Activated gamma-delta T cell treated with Interleukin-2 at 50 U/mL for 16 hours (primary cell): Measurements from ENCODE around the gene TOGARAM2.

Source experiments
- DNase-seq: peaks from one replicate; pipeline ENCODE4 v3.0.0-alpha.2; 2020

Gene TOGARAM2

DNA sequence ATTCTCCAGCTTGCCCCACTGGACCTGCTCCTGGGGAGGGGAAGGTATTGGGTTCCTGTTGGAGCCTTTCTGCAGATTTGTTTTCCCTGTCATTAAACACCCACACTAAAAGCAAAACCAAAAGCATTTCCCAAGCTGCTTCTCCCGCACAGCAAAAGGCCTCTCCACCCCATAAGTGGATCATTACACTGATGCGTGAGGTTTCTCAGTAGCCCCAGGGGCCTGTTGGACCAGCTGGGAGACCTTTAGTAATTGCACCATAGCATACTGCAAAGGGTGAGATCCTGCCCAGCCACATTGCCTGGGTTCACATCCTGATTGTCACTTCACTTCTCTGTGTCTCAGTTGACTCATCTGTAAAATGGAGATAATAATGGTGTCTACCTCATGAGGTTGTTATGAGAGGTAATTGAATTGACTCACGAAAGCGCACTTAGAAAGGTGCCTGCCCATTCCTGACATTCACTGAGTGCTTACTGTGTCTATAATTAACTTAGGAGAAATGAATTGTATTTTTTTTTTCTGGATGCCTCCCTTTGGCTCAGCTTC is 43.9 kb downstream of the TOGARAM2 start:
- no peak for DNase-seq

DNA sequence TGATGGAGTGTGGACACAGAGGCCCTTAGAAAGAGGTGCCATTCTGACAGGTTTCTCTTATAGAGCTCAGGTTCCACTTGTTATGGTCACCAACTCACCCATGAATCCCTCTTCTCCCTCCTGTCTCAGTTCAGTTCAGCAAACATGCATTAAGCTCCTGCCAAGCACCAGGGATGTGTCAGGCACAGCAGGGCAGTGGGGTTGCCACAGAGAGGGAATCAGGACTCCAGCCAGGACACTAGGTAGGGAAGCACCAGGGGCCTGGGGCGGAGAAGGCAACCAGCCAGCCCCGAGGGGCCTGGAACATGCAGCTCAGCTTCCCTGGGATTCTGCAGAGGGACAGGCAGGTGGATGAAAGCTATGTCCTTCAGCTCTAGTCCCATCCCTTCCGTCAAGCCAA is 44.6 kb downstream of the TOGARAM2 start:
- no peak for DNase-seq

GRCh38 chr2:29031046-29031445 is 49.9 kb downstream of the TOGARAM2 start:
- DNase-seq: no peak

GRCh38 chr2:29032189-29032588 is 51.1 kb downstream of the TOGARAM2 start:
- no peak for DNase-seq

DNA sequence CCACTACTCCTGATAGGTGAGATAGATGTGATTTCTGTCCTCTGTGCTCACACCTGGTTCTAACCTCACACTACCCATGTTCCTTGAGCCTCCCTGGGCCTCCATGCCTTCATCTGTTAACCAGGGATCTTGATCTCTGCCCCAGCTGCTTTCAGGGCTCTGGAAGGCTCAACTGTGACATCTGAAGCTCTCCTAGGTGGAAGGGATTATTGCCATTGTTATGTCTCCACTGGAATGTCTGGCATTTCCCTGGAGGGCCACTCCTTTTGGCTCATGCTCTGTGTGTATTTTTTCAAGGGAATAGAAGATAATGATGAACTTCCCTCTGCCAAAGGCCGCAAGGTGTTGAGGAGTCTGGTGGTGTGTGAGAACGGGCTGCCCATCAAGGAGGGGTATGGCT is 52.1 kb downstream of the TOGARAM2 start:
- no peak for DNase-seq

GRCh38 chr2:29033656-29034055 is 52.6 kb downstream of the TOGARAM2 start:
- no peak for DNase-seq

GRCh38 chr2:29035016-29035745 is 54.1 kb downstream of the TOGARAM2 start:
- DNase-seq: no peak

DNA sequence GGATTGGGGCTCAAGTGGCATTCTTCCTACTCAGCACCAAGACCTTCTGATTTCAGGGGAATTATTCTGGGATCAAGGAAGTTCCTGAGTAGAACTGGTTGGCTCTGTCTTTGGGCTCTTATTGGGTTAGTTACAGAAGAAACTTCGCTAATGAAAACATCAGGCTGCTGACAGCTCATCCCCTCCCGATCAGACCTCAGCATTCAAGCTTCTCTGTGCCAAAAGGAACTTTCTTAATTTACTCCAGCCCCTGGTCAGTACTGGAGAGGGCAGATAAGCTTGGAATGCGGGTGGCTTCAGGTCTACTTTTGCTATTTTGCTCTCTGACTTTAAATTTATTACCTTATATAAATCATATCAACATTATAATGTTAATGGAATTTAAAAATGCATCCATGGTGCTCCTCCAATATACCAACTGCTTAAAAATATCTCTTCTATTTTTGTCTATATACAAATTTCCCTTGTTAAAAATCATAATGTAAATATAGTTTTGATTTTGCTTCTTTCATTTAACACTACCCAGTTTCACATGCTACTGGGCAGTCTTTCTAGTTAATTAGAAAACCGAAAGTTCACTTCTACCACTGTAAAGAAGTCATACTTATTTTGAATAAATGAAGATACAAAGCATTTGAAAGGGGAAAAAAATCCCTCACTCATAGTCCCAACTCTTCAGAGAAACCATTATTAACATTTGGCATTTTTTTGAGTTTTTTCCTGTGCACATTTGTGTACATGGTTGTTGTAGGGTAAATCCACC is 58.8 kb downstream of the TOGARAM2 start:
- no peak for DNase-seq

- DNase-seq: no peak
Measured at GRCh38 chr2:29040552-29040951, 59.5 kb downstream of the TOGARAM2 start.

DNA sequence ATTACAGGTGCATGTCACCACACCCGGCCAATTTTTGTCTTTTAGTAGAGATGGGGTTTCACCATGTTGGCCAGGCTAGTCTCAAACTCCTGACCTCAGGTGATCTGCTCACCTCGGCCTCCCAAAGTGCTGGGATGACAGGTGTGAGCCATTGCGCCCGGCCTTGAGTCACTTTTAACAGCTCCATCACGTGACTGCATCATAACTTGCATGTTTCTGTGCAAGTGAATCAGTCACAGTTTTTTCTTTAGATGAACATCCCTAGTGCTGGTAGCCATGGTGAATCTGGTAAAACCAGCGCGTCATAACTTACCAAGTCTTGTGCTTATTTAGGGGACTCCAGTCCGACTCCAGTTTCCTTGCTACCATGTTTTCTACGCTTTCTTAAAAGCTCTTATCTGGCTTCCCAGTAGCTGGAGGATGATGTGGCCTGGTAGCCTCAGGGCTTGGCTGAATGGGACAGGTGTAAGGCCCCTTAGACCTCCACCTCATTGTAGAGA is 60.1 kb downstream of the TOGARAM2 start:
- DNase-seq: no peak

- no peak for DNase-seq
Measured at GRCh38 chr2:29042561-29043075, 61.5 kb downstream of the TOGARAM2 start.

GRCh38 chr2:29044459-29044858 is 63.4 kb downstream of the TOGARAM2 start:
- no peak for DNase-seq

DNA sequence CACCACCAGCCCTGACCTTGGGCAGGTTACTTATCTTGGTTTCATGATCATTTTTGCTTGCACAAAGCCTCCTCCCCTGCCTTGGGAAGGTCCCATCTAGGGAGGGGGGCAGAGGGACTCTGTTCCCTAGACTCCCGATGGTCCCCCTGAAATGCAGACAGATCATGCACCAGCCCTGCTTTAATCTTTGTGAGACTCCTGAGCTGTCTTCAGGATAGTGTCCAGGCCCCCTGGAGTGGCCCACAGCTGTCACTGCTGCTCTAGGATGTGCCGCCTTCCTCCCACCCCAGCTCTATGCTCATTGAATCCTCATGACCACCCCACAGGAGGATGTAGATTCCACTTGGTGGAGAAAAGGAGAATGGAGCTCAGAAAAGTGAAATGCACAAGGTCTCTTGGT is 65.2 kb downstream of the TOGARAM2 start:
- no peak for DNase-seq

GRCh38 chr2:29047083-29047845 is 66.2 kb downstream of the TOGARAM2 start:
- no peak for DNase-seq

DNA sequence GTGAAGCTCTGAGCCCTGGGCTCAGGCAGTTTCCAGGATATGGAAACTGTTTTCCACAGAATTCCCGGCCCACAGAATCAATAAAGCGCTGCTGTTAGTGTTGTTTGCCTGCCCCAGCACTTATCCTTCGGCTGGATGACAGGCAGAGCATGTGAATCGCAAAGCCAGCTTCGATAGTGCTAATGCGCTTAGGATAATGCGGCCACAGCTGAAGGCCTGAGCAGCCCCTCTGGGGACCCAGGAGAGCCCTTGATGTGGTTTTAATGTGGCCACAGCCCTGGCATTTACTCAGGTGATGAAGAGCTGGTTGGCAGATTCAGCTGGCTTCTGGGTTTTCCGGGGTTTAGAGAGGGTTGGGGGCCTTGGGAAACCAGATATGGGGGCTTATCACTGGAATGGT is 69.5 kb downstream of the TOGARAM2 start:
- DNase-seq: no peak

GRCh38 chr2:29051730-29052129 is 70.6 kb downstream of the TOGARAM2 start:
- no peak for DNase-seq

DNA sequence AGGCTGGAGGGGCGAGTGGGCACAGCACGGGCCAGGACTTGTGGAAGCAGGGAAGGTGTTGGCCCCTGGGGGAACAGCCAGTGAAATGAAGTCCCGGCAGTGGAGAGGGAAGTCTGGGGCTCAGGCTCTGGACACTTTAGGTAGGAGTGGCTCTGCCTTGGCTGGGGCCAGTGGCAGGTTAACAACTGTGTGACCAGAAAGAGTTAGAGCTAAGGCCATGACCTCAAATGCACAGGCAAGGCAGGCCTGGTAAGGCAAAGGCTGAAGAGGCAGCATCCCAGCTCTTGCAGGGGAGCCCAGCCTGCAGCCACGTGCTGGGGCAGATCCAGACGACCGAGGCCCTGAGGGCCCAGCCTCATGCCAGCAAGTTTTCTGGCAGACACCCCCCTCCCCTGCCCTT is 71.7 kb downstream of the TOGARAM2 start:
- no peak for DNase-seq

DNA sequence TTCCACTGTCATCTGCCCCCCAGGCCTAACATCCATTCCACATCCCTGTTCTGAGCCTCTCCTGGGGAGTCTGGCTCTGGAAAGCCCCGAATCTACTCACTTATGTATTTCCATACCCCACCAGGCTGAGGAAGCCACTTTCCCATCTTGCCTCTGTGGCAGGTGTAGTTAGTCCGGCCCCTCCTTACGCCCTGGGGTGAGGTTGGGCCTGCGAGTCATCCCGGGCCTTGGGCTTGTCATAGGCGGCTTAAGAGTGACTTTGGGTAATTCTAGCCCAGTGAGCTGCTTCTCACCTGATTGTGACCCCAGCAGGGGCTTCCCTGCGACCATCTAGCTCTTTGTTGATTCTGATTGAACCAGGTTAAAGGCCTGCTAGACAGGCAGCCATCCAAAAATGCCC is 72.1 kb downstream of the TOGARAM2 start:
- no peak for DNase-seq

GRCh38 chr2:29053670-29054400 is 72.7 kb downstream of the TOGARAM2 start:
- no peak for DNase-seq

- DNase-seq: no peak
Measured at GRCh38 chr2:29054430-29054829, 73.3 kb downstream of the TOGARAM2 start.

DNA sequence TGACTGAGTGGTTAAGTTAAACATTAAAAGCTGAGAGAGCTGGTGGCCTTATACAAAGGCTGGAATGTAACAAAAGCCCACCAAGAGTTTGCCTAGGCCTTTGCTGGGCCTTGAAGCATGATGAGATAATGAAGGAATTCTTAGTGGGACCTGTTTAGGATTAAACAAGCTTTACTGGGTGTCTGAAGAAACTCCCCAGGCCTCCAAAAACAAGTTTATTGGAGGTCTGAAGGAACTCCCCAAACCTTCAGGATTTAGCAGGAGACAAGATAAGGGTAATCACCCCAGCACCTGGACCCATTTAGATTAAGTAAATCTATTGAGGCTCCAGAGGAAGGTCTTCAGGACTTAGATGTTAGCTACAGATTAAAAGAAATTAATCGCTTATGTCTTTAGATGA is 74.5 kb downstream of the TOGARAM2 start:
- DNase-seq: no peak

DNA sequence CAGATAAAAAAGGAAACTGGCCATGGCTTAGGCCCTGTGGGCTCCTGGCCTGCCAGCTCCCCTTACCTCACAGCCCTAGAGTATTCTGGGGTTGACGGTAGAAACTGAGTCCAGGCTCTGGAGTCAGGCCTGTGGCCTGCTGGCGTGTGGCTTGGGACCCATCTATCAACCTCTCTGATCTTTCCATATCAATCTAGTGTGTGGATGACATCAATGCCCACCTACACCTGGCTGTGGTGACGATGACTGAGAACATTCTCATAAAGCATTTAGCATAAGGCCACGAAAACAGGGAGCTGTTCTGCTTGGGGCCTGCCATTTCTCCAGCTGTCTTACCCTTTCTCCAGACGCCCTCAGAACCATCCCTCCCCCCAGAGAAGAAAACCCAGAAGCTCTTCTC is 75.4 kb downstream of the TOGARAM2 start:
- DNase-seq: no peak
